H1 (cell line): ENCODE data around the gene THEMIS.

Source experiments
- HDAC2 ChIP-seq, 2 experiments: fragments of 300-600 bp in 1 of 2; sonication (generic) in 1 of 2; IDR thresholded peaks; 2 replicates each; pipeline ENCODE4 v1.6.1; 2011 to 2012; ENCODE audit warnings: low read depth in 2 of 2, low read length in 2 of 2, mild to moderate bottlenecking in 2 of 2, moderate library complexity in 2 of 2, borderline replicate concordance in 1 of 2, inconsistent platforms in 1 of 2
- KDM1A ChIP-seq: fragments of 200-600, 300-600 bp; sonication (generic); IDR thresholded peaks from 2 replicates; pipeline ENCODE4 v1.7.1; 2016; ENCODE audit warnings: mild to moderate bottlenecking, low read length, borderline replicate concordance
- KDM4A ChIP-seq: IDR thresholded peaks from one replicate; pipeline ENCODE4 v1.7.1; 2012; ENCODE audit warnings: low read depth, mild to moderate bottlenecking, moderate library complexity, low read length, inconsistent platforms; ENCODE audit not compliant: severe bottlenecking
- PHF8 ChIP-seq: fragments of 200-600 bp; sonication (generic); conservative IDR thresholded peaks from 2 replicates; pipeline ENCODE4 v1.7.1; 2012; ENCODE audit warnings: low read depth, mild to moderate bottlenecking, inconsistent platforms, low read length, moderate library complexity
- POLR2AphosphoS5 ChIP-seq: IDR thresholded peaks from 2 replicates; pipeline ENCODE4 v1.6.1; 2011; ENCODE audit warnings: low read depth, low read length
- TF ChIP-seq, protein P1 (sequence below): IDR thresholded peaks from 2 replicates; pipeline ENCODE4 v1.6.1; 2012; ENCODE audit warnings: inconsistent platforms
- TF ChIP-seq, protein P2 (sequence below), 3 experiments: IDR thresholded peaks; 1 replicate in 2 of 3; 2 replicates in 1 of 3; pipeline versions ENCODE4 v1.5.1 to v1.6.1; 2011; ENCODE audit warnings: low read length in 3 of 3, mild to moderate bottlenecking in 3 of 3, inconsistent platforms in 2 of 3, low read depth in 1 of 3, moderate library complexity in 1 of 3; ENCODE audit not compliant: insufficient read depth in 1 of 3; ENCODE audit errors: control extremely low read depth in 1 of 3
- TF ChIP-seq, protein P3 (sequence below): IDR thresholded peaks from 2 replicates; pipeline ENCODE4 v1.6.1; 2011; ENCODE audit warnings: low read depth, mild to moderate bottlenecking, low read length; ENCODE audit not compliant: insufficient read depth

DNA sequence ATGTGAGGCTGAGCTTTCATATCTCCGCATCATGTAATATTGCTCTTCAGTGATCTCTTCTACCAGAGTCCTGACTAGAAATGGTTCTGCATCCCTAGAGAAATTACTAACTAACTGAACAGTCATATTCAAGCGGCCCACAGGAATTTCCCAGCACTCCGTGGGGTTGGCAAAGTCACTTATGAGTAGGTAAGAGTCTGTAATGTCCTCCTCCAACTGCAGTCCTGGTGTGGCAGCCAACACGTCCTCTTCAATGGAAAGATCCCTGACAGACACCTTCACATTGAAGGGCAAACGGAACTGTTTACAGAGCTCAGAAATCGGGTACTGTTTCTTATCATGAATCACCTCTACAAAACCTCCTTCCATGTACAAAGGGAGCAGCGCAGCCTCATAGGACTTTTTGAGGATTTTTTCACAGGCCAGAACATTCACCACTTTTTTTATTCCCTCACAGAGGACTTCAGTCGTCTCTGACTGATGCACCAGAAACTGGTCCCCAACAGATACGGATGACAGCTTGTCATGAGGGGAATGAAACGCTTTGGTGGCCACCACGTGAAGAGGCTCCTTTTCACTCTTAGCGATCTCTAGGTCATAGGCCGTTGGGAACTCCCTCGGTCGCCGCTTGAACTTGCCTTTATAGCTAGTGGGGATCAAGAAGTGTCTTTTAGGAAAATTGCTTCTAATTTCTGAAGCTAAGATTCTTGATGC is 87.7 kb downstream of the THEMIS start:
- TF ChIP-seq KDM1A (no peak), POLR2AphosphoS5 (no peak), PHF8 (no peak), KDM4A (no peak), HDAC2 (IDR thresholded peaks at IDR 0.05; ENCODE audit: borderline replicate concordance in 1 of 2, low read depth in 2 of 2, low read length in 2 of 2) (no peak)
- TF ChIP-seq, protein P1, sequence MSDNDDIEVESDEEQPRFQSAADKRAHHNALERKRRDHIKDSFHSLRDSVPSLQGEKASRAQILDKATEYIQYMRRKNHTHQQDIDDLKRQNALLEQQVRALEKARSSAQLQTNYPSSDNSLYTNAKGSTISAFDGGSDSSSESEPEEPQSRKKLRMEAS, result no peak
- TF ChIP-seq, protein P2, sequence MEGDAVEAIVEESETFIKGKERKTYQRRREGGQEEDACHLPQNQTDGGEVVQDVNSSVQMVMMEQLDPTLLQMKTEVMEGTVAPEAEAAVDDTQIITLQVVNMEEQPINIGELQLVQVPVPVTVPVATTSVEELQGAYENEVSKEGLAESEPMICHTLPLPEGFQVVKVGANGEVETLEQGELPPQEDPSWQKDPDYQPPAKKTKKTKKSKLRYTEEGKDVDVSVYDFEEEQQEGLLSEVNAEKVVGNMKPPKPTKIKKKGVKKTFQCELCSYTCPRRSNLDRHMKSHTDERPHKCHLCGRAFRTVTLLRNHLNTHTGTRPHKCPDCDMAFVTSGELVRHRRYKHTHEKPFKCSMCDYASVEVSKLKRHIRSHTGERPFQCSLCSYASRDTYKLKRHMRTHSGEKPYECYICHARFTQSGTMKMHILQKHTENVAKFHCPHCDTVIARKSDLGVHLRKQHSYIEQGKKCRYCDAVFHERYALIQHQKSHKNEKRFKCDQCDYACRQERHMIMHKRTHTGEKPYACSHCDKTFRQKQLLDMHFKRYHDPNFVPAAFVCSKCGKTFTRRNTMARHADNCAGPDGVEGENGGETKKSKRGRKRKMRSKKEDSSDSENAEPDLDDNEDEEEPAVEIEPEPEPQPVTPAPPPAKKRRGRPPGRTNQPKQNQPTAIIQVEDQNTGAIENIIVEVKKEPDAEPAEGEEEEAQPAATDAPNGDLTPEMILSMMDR (IDR thresholded peaks at IDR 0.05; ENCODE audit: control extremely low read depth in 1 of 3, insufficient read depth in 1 of 3, low read depth in 1 of 3, low read length in 3 of 3), result no peak
- TF ChIP-seq, protein P3, sequence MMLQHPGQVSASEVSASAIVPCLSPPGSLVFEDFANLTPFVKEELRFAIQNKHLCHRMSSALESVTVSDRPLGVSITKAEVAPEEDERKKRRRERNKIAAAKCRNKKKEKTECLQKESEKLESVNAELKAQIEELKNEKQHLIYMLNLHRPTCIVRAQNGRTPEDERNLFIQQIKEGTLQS, result no peak
